Neutrophil (primary cell): Measurements from ENCODE around the gene NAPSA.
"Not testable (repeated sequence)": the region's sequence is repeated elsewhere in the genome, so short reads cannot be mapped to it uniquely, and the experiment has no call there.

Source experiments
- H3K27ac ChIP-seq: fragments of 200-600 bp; sonication (generic); 2 replicates; pipeline ENCODE4 v1.5.1; 2016; ENCODE audit warnings: mild to moderate bottlenecking, moderate library complexity
- H3K27me3 ChIP-seq: fragments of 200-600 bp; sonication (generic); 2 replicates; pipeline ENCODE4 v1.6.0; 2016; ENCODE audit warnings: mild to moderate bottlenecking
- H3K36me3 ChIP-seq: fragments of 200-600 bp; sonication (generic); 2 replicates; pipeline ENCODE4 v1.5.1; 2017
- H3K4me1 ChIP-seq, 2 experiments: fragments of 200-600 bp in 1 of 2; sonication (generic) in 1 of 2; 1 replicate in 1 of 2; 2 replicates in 1 of 2; pipeline versions ENCODE4 v1.5.1 to v1.6.1; 2013 to 2016; ENCODE audit warnings: low read depth in 1 of 2, low read length in 1 of 2, mild to moderate bottlenecking in 1 of 2, moderate library complexity in 1 of 2; ENCODE audit not compliant: control insufficient read depth in 1 of 2, insufficient read depth in 1 of 2
- H3K4me3 ChIP-seq, 2 experiments: fragments of 200-600 bp in 1 of 2; sonication (generic) in 1 of 2; 1 replicate in 1 of 2; 2 replicates in 1 of 2; pipeline ENCODE4 v1.5.1; 2013 to 2016; ENCODE audit warnings: low read depth in 1 of 2, low read length in 1 of 2, mild to moderate bottlenecking in 1 of 2, moderate library complexity in 1 of 2
- H3K9me3 ChIP-seq: fragments of 200-600 bp; sonication (generic); 2 replicates; pipeline ENCODE4 v1.5.1; 2016
- TF ChIP-seq, protein P1 (sequence below): fragments of 200-600 bp; sonication (generic); IDR thresholded peaks from 2 replicates; pipeline ENCODE4 v1.5.1; 2016; ENCODE audit warnings: antibody characterized with exemption

The NAPSA gene

GRCh38 chr19:50340331-50340730 is 25.1 kb downstream of the NAPSA start:
- peaks cover 29% of the 10 kb centered on the region for H3K27me3 ChIP-seq
- no peak overlapping the region for H3K4me3 ChIP-seq
- no peak overlapping the region for H3K27ac ChIP-seq
- H3K4me1 ChIP-seq: no peaks in the 10 kb centered on the region
- H3K9me3 ChIP-seq: no peaks in the 10 kb centered on the region
- H3K36me3 ChIP-seq: no peaks in the 10 kb centered on the region
- TF ChIP-seq, protein P1, sequence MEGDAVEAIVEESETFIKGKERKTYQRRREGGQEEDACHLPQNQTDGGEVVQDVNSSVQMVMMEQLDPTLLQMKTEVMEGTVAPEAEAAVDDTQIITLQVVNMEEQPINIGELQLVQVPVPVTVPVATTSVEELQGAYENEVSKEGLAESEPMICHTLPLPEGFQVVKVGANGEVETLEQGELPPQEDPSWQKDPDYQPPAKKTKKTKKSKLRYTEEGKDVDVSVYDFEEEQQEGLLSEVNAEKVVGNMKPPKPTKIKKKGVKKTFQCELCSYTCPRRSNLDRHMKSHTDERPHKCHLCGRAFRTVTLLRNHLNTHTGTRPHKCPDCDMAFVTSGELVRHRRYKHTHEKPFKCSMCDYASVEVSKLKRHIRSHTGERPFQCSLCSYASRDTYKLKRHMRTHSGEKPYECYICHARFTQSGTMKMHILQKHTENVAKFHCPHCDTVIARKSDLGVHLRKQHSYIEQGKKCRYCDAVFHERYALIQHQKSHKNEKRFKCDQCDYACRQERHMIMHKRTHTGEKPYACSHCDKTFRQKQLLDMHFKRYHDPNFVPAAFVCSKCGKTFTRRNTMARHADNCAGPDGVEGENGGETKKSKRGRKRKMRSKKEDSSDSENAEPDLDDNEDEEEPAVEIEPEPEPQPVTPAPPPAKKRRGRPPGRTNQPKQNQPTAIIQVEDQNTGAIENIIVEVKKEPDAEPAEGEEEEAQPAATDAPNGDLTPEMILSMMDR: no peak

DNA sequence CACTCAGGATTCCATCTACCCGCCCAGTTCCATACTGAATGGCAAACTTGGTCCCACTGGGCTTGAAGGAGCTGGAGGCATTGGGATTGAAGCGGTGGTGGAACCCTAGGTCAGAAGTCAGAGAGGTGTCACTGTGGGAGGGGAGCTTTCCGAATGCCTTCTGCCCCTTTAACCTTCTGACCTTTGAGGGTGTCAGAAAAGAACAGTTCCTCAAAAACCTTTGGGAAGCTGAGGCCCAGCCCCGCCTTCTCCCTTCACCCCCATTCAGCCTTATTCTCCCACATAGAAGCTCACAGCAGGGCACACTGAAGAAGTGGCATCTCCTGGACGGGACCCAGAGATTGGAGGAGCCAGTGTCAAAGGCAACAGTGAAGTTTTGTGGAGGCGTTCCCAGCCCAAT is 28.4 kb downstream of the NAPSA start:
- not testable (repeated sequence) for H3K27ac ChIP-seq

GRCh38 chr19:50334741-50335421 is 30.6 kb downstream of the NAPSA start:
- Histone ChIP-seq H3K27ac (no peak overlapping the region), H3K4me3 (no peak overlapping the region), H3K9me3 (no peaks in the 10 kb centered on the region), H3K4me1 (peaks cover 9 to 12% of the 10 kb centered on the region in 2 experiments), H3K36me3 (no peaks in the 10 kb centered on the region), H3K27me3 (peaks cover 84% of the 10 kb centered on the region)
- TF ChIP-seq, protein P1: no peak

More for the DNA sequence above, 28.4 kb downstream of the NAPSA start:
- not testable (repeated sequence) for H3K9me3 ChIP-seq, H3K36me3 ChIP-seq, H3K4me3 ChIP-seq
- peaks cover 9 to 12% of the 10 kb centered on the region in 2 experiments for H3K4me1 ChIP-seq
- peaks cover 62% of the 10 kb centered on the region for H3K27me3 ChIP-seq

DNA sequence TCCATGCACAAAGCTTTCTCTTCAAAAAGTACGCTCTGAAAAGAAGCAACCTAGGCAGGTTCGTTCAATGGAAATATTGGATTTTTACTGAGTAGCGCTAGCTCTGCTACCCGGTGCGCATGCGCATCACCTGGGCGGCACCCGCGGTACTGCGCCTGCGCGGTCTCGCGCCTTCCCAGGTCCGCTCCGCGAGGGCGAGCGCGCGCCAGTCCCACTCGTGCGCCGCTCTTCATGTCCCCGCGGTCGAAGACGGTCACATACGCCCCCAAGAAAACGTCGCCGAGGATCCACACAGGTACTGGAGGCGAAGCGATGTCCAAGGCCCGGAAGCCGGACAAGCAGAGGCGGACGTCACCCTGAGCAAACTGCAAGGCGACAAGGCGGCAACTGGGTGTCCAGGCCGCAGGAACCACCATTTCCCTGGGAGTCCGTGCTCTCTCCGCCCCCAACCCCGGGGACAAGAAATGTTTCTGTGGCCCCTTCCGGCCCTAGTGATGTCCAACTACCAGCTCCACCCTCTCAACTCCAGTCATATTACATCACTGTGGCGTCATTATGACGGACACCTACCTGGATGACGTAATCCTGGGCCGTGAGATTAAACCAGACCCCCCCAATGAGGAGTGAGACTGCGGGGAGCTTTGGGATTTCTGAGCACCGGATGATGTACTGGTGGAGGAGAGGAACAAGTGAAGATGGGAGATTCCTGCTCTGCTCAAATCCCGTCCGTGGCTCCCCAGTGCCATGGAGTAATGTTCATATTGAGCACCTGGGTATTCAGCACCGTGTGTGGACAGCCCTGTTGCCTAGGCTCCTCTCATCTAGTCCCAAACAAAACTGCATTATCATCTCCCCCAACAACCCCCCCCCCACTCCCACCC is 31.5 kb downstream of the NAPSA start:
- Histone ChIP-seq H3K36me3 (no peaks in the 10 kb centered on the region), H3K27ac (no peak overlapping the region), H3K9me3 (peaks cover 6% of the 10 kb centered on the region), H3K27me3 (peaks cover 86% of the 10 kb centered on the region), H3K4me3 (peak overlapping the region; percentile 45 to 49), H3K4me1 (peaks cover 9 to 17% of the 10 kb centered on the region in 2 experiments)
- TF ChIP-seq, protein P1: no peak

GRCh38 chr19:50333235-50333736 is 32.2 kb downstream of the NAPSA start:
- Histone ChIP-seq H3K4me3 (peak overlapping the region; percentile 45 to 49), H3K27me3 (peaks cover 86% of the 10 kb centered on the region), H3K27ac (no peak overlapping the region), H3K9me3 (peaks cover 6% of the 10 kb centered on the region), H3K36me3 (no peaks in the 10 kb centered on the region), H3K4me1 (peaks cover 9 to 18% of the 10 kb centered on the region in 2 experiments)
- TF ChIP-seq, protein P1: no peak
